Endothelial cell of umbilical vein (primary cell): ENCODE measurements around the gene DNAJB13. TPM values are rescaled to one million over a fixed set of nuclear protein-coding genes. Genes with fewer than 3 reads are reported as not detected.

Source experiments
- BruUV-seq: library from RNA; stranded (reverse); fragments of 400-500 nt; replicated peaks from 2 replicates; lab custom pipeline; 2021; lab: Mats Ljungman, UMichigan
- CTCF ChIA-PET: fragments of 300-600, 350-600 bp; sonication (Branson Sonifier 250); formaldehyde crosslinking; loops from one replicate; lab custom pipeline; 2021; ENCODE audit warnings: antibody characterized with exemption, inconsistent platforms; lab: Charles Lee
- POLR2A ChIA-PET: fragments of 300-600, 350-600 bp; sonication (Branson Sonifier 250); formaldehyde crosslinking; loops from one replicate; lab custom pipeline; 2021; ENCODE audit warnings: antibody characterized with exemption, inconsistent platforms; lab: Charles Lee
- DNase-seq: peaks from one replicate; pipeline ENCODE4 v3.0.0-alpha.2; 2011; ENCODE audit warnings: low read depth, low spot score
- FAIRE-seq: peaks from 2 replicates; lab custom pipeline; 2011; peaks lifted over from hg19 to GRCh38; lab: Jason Lieb, UNC
- H2AFZ ChIP-seq: 2 replicates; pipeline ENCODE4 v1.6.0; 2012; ENCODE audit warnings: low read depth, low read length, control low read depth, inconsistent platforms
- H3K27ac ChIP-seq: 2 replicates; pipeline ENCODE4 v1.5.1; 2011; ENCODE audit warnings: low read depth, mild to moderate bottlenecking, control low read depth, low read length, moderate library complexity; ENCODE audit not compliant: insufficient read depth
- H3K27me3 ChIP-seq, 2 experiments: 2 replicates each; pipeline versions ENCODE4 v1.6.0 to v1.6.1; 2011; ENCODE audit warnings: low read length in 2 of 2, mixed read lengths in 1 of 2; ENCODE audit not compliant: control insufficient read depth in 2 of 2, insufficient read depth in 2 of 2
- H3K36me3 ChIP-seq, 2 experiments: 2 replicates in 1 of 2; 3 replicates in 1 of 2; pipeline ENCODE4 v1.5.1; 2011; ENCODE audit warnings: low read length in 2 of 2, mild to moderate bottlenecking in 1 of 2, moderate library complexity in 1 of 2; ENCODE audit not compliant: control insufficient read depth in 2 of 2, insufficient read depth in 2 of 2; ENCODE audit errors: extremely low read depth in 1 of 2
- H3K4me1 ChIP-seq: 3 replicates; pipeline ENCODE4 v1.5.1; 2011; ENCODE audit warnings: mild to moderate bottlenecking, low read length; ENCODE audit not compliant: control insufficient read depth, insufficient read depth; ENCODE audit errors: extremely low read depth
- H3K4me2 ChIP-seq: 2 replicates; pipeline ENCODE4 v1.6.1; 2011; ENCODE audit warnings: low read length, control low read depth, mixed read lengths; ENCODE audit not compliant: insufficient read depth
- H3K4me3 ChIP-seq, 3 experiments: fragments of 200-600 bp in 1 of 3; sonication (generic), shearing (Covaris generic) in 1 of 3; replicated peaks in 1 of 3; 2 replicates each; pipeline ENCODE4 v1.5.1; 2011 to 2016; ENCODE audit warnings: control low read depth in 3 of 3, low read length in 3 of 3, mild to moderate bottlenecking in 2 of 3, inconsistent platforms in 1 of 3, low read depth in 1 of 3, moderate library complexity in 1 of 3; ENCODE audit not compliant: insufficient read depth in 1 of 3
- H3K79me2 ChIP-seq: 2 replicates; pipeline ENCODE4 v1.6.0; 2012; ENCODE audit warnings: low read length, inconsistent platforms; ENCODE audit not compliant: control insufficient read depth, insufficient read depth
- H3K9ac ChIP-seq: replicated peaks from 2 replicates; pipeline ENCODE3; 2011; ENCODE audit warnings: low read length, control low read depth; ENCODE audit not compliant: insufficient read depth; ENCODE audit errors: extremely low read depth
- H3K9me1 ChIP-seq: replicated peaks from 3 replicates; pipeline ENCODE4 v1.6.0; 2011; ENCODE audit warnings: mild to moderate bottlenecking, low read length; ENCODE audit not compliant: control insufficient read depth, insufficient read depth; ENCODE audit errors: extremely low read depth
- H3K9me3 ChIP-seq: replicated peaks from 2 replicates; pipeline ENCODE4 v1.5.1; 2012; ENCODE audit warnings: low read length, inconsistent platforms; ENCODE audit not compliant: control insufficient read depth, insufficient read depth
- H4K20me1 ChIP-seq: replicated peaks from 2 replicates; pipeline ENCODE3; 2011; ENCODE audit warnings: mild to moderate bottlenecking, low read length; ENCODE audit not compliant: control insufficient read depth, insufficient read depth; ENCODE audit errors: extremely low read depth
- EZH2 ChIP-seq: IDR thresholded peaks from 2 replicates; pipeline ENCODE4 v1.6.1; 2012; ENCODE audit warnings: borderline replicate concordance, low read depth, mild to moderate bottlenecking, moderate library complexity, low read length, inconsistent platforms; ENCODE audit not compliant: severe bottlenecking
- FOS ChIP-seq: IDR thresholded peaks from 2 replicates; pipeline ENCODE4 v1.6.1; 2011; ENCODE audit warnings: mild to moderate bottlenecking, low read length, moderate library complexity, borderline replicate concordance; ENCODE audit not compliant: insufficient read depth
- GATA2 ChIP-seq: IDR thresholded peaks from 2 replicates; pipeline ENCODE4 v1.7.0; 2011; ENCODE audit warnings: low read depth, mild to moderate bottlenecking, moderate library complexity, mixed read lengths, low read length; ENCODE audit not compliant: insufficient read length, insufficient read depth
- JUN ChIP-seq: IDR thresholded peaks from 2 replicates; pipeline ENCODE4 v1.6.1; 2011; ENCODE audit warnings: borderline replicate concordance, low read depth; ENCODE audit not compliant: insufficient read length, insufficient read depth
- MYC ChIP-seq: IDR thresholded peaks from one replicate; pipeline ENCODE4 v1.6.1; 2011; ENCODE audit warnings: mild to moderate bottlenecking, low read depth, low read length
- POLR2A ChIP-seq: IDR thresholded peaks from 2 replicates; pipeline ENCODE4 v1.6.1; 2012; ENCODE audit warnings: low read depth, mild to moderate bottlenecking, control low read depth, low read length
- POLR2AphosphoS5 ChIP-seq: IDR thresholded peaks from 2 replicates; pipeline ENCODE4 v1.6.1; 2012; ENCODE audit warnings: low read depth, mild to moderate bottlenecking, control low read depth, low read length, moderate library complexity; ENCODE audit not compliant: insufficient read depth
- dilution Hi-C: fragments of 300-500 bp; cut with MboI; formaldehyde crosslinking; loops from one replicate; pipeline ENCODE4 v1.15.0; 2019; ENCODE audit warnings: low sequenced_read_pairs; ENCODE audit not compliant: extremely low pct_ligation_motif_present
- intact Hi-C: fragments of 100-400 bp; cut with micrococcal nuclease; formaldehyde crosslinking; loops from one replicate; pipeline ENCODE4 v1.10.0; 2022
- polyA plus RNA-seq, 4 experiments: library from polyadenylated mRNA; depleted of rRNA in 3 of 4; stranded (reverse) in 3 of 4; unstranded in 1 of 4; fragments of >200 nt; gene quantifications; 2 replicates each; pipeline versions ENCODE4 v1.2.1 to v1.2.3, GENCODE V29; 2011 to 2012; ENCODE audit warnings: missing spikeins in 1 of 4
- total RNA-seq: library from RNA; stranded (reverse); gene quantifications from 2 replicates; pipeline ENCODE4 v1.2.3, GENCODE V29; 2021
- TF ChIP-seq, protein P1 (sequence below): IDR thresholded peaks from 2 replicates; pipeline ENCODE4 v1.6.1; 2011; ENCODE audit not compliant: insufficient read depth, insufficient read length
- TF ChIP-seq, protein P2 (sequence below), 2 donors: IDR thresholded peaks; 1 replicate in 1 of 2; 2 replicates in 1 of 2; pipeline ENCODE4 v1.5.1; 2011; ENCODE audit warnings: low read length in 2 of 2, mild to moderate bottlenecking in 2 of 2, moderate library complexity in 2 of 2, control low read depth in 1 of 2, inconsistent platforms in 1 of 2, low read depth in 1 of 2; ENCODE audit not compliant: insufficient read depth in 1 of 2; ENCODE audit errors: extremely low read depth in 1 of 2

DNAJB13 gene
- total and polyA plus RNA-seq, 2 donors (not counting 3 experiments of a cell fraction or from before 2014, with no cell fraction given) = 0.07 to 0.46 TPM

GRCh38 chr11:74013141-74013540 is 62.3 kb downstream of the DNAJB13 start:
- no peaks in the 10 kb centered on the region for H3K27me3 ChIP-seq
- BruUV-seq = no TSS peak
- no peak for TF ChIP-seq POLR2A
- TF ChIP-seq, protein P1, sequence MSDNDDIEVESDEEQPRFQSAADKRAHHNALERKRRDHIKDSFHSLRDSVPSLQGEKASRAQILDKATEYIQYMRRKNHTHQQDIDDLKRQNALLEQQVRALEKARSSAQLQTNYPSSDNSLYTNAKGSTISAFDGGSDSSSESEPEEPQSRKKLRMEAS = no peak
- no peak for TF ChIP-seq POLR2AphosphoS5
- no peak for TF ChIP-seq EZH2
- TF ChIP-seq GATA2 = no peak
- TF ChIP-seq, protein P2, sequence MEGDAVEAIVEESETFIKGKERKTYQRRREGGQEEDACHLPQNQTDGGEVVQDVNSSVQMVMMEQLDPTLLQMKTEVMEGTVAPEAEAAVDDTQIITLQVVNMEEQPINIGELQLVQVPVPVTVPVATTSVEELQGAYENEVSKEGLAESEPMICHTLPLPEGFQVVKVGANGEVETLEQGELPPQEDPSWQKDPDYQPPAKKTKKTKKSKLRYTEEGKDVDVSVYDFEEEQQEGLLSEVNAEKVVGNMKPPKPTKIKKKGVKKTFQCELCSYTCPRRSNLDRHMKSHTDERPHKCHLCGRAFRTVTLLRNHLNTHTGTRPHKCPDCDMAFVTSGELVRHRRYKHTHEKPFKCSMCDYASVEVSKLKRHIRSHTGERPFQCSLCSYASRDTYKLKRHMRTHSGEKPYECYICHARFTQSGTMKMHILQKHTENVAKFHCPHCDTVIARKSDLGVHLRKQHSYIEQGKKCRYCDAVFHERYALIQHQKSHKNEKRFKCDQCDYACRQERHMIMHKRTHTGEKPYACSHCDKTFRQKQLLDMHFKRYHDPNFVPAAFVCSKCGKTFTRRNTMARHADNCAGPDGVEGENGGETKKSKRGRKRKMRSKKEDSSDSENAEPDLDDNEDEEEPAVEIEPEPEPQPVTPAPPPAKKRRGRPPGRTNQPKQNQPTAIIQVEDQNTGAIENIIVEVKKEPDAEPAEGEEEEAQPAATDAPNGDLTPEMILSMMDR (IDR thresholded peaks at IDR 0.05; ENCODE audit: extremely low read depth in 1 of 2, insufficient read depth in 1 of 2, low read depth in 1 of 2, low read length in 2 of 2) = no peak
- no peak for TF ChIP-seq FOS
- TF ChIP-seq JUN = no peak
- TF ChIP-seq MYC = no peak
- no peaks in the 10 kb centered on the region for H4K20me1 ChIP-seq
- no peaks in the 10 kb centered on the region for H3K9me1 ChIP-seq
- CTCF ChIA-PET = interaction anchor here (0.7 to 1.8 kb wide), 2 partner anchors 15 to 726 kb away, joined by 3 to 5 read pairs; no protein-coding TSS in a partner anchor
- H3K4me2 ChIP-seq = no peak overlapping the region
- no peak overlapping the region for H3K9ac ChIP-seq
- dilution Hi-C loops (no loop called here), intact Hi-C loops (no loop called here)
- no peak overlapping the region for H3K27ac ChIP-seq
- H3K36me3 ChIP-seq = peaks cover 0 to 11% of the 10 kb centered on the region in 2 experiments
- H2AFZ ChIP-seq = no peak overlapping the region
- POLR2A ChIA-PET = interaction anchor here (1.2 kb wide), 1 partner anchor 96 kb away, joined by 3 read pairs; no protein-coding TSS in a partner anchor
- H3K9me3 ChIP-seq = no peaks in the 10 kb centered on the region
- H3K4me3 ChIP-seq = no peak overlapping the region
- H3K4me1 ChIP-seq = no peaks in the 10 kb centered on the region
- H3K79me2 ChIP-seq = no peaks in the 10 kb centered on the region
- DNase-seq (no peak), FAIRE-seq (no peak)
